Measurements from ENCODE around the gene SUSD5. TPM values are rescaled to one million over a fixed set of nuclear protein-coding genes. Genes with fewer than 3 reads are reported as not detected.

The SUSD5 gene
- total RNA-seq, 1 donor from 2014 or later = 3.1 TPM

GRCh38 chr3:33117461-33117860 is 101.1 kb downstream of the SUSD5 start:
- Mint-ChIP-seq H3K4me1 (peaks cover 30% of the 10 kb centered on the region), H3K9me3 (no peaks in the 10 kb centered on the region), H3K4me3 (no peak overlapping the region), H3K36me3 (peaks cover 18% of the 10 kb centered on the region), H3K27me3 (ENCODE audit: insufficient read depth, low read depth) (peaks cover 3% of the 10 kb centered on the region), H3K27ac (peak overlapping the region; percentile 6)
- peaks cover 16% of the 10 kb centered on the region for H3K79me2 ChIP-seq (ENCODE audit: low read depth)
- TF ChIP-seq CTCF (IDR thresholded peaks at IDR 0.05) (no peak), EZH2phosphoT487 (IDR thresholded peaks at IDR 0.05) (no peak), EZH2 (IDR thresholded peaks at IDR 0.05) (no peak)
- H3K4me2 ChIP-seq = no peak overlapping the region
- H3K27me3 ChIP-seq = no peaks in the 10 kb centered on the region
- H2AFZ ChIP-seq (replicated peaks) = no peak overlapping the region
- no peak overlapping the region for H3K4me3 ChIP-seq
- DNase-seq (ENCODE audit: low spot score) = no peak
- H3K9ac ChIP-seq = no peak overlapping the region
- peaks cover 27% of the 10 kb centered on the region for H3F3A ChIP-seq (ENCODE audit: low read depth)
- peaks cover under 1% of the 10 kb centered on the region for H3K9me3 ChIP-seq (ENCODE audit: low read depth)
- H3K4me1 ChIP-seq = peaks cover 21% of the 10 kb centered on the region
- peaks cover 5% of the 10 kb centered on the region for H4K20me1 ChIP-seq (ENCODE audit: low read depth)
- H3K27ac ChIP-seq = no peak overlapping the region
- no peaks in the 10 kb centered on the region for H3K36me3 ChIP-seq

GRCh38 chr3:33115024-33115768 is 103.4 kb downstream of the SUSD5 start:
- DNase-seq (ENCODE audit: low spot score) = peak; percentile 91
- H3K36me3 Mint-ChIP-seq = peaks cover 12% of the 10 kb centered on the region
- peaks cover 30% of the 10 kb centered on the region for H3K4me1 Mint-ChIP-seq
- Histone ChIP-seq H3K4me2 (peak overlapping the region; percentile 90), H3K4me1 (peaks cover 21% of the 10 kb centered on the region), H3K4me3 (peak overlapping the region; percentile 73), H3K9ac (no peak overlapping the region), H3F3A (ENCODE audit: low read depth) (peaks cover 27% of the 10 kb centered on the region), H2AFZ (replicated peaks) (no peak overlapping the region), H4K20me1 (ENCODE audit: low read depth) (peaks cover 5% of the 10 kb centered on the region), H3K79me2 (ENCODE audit: low read depth) (peaks cover 16% of the 10 kb centered on the region), H3K27me3 (no peaks in the 10 kb centered on the region), H3K27ac (peak overlapping the region; percentile 74), H3K36me3 (no peaks in the 10 kb centered on the region), H3K9me3 (ENCODE audit: low read depth) (peaks cover 6% of the 10 kb centered on the region)
- TF ChIP-seq CTCF (IDR thresholded peaks at IDR 0.05) (no peak), EZH2 (IDR thresholded peaks at IDR 0.05) (no peak), EZH2phosphoT487 (IDR thresholded peaks at IDR 0.05) (no peak)
- peak overlapping the region; percentile 91 for H3K4me3 Mint-ChIP-seq
- H3K27me3 Mint-ChIP-seq (ENCODE audit: insufficient read depth, low read depth) = peaks cover 3% of the 10 kb centered on the region
- H3K27ac Mint-ChIP-seq = peak overlapping the region; percentile 95
- no peaks in the 10 kb centered on the region for H3K9me3 Mint-ChIP-seq

- H3K4me1 ChIP-seq = peaks cover 21% of the 10 kb centered on the region
- H3K9ac ChIP-seq = no peak overlapping the region
- H3K4me3 ChIP-seq = peak overlapping the region; percentile 73
- H2AFZ ChIP-seq (replicated peaks) = peak overlapping the region; percentile 86
- H3K27me3 ChIP-seq = no peaks in the 10 kb centered on the region
- H3K4me1 Mint-ChIP-seq = peaks cover 30% of the 10 kb centered on the region
- peaks cover 6% of the 10 kb centered on the region for H3K9me3 ChIP-seq (ENCODE audit: low read depth)
- peak overlapping the region; percentile 74 for H3K27ac Mint-ChIP-seq
- TF ChIP-seq CTCF (IDR thresholded peaks at IDR 0.05) = no peak
- peaks cover 12% of the 10 kb centered on the region for H3K36me3 Mint-ChIP-seq
- DNase-seq (ENCODE audit: low spot score) = no peak
- peaks cover 27% of the 10 kb centered on the region for H3F3A ChIP-seq (ENCODE audit: low read depth)
- peak overlapping the region; percentile 74 for H3K27ac ChIP-seq
- no peaks in the 10 kb centered on the region for H3K36me3 ChIP-seq
- H4K20me1 ChIP-seq (ENCODE audit: low read depth) = peaks cover 5% of the 10 kb centered on the region
- H3K27me3 Mint-ChIP-seq (ENCODE audit: insufficient read depth, low read depth) = peaks cover 3% of the 10 kb centered on the region
- no peaks in the 10 kb centered on the region for H3K9me3 Mint-ChIP-seq
- peak overlapping the region; percentile 90 for H3K4me2 ChIP-seq
- H3K4me3 Mint-ChIP-seq = peak overlapping the region; percentile 91
- H3K79me2 ChIP-seq (ENCODE audit: low read depth) = peaks cover 16% of the 10 kb centered on the region
Observed at GRCh38 chr3:33114622-33115023, 104.0 kb downstream of the SUSD5 start.

Data from neural progenitor cell (in vitro differentiated cells).